ENCODE results near the gene BAG3. TPM values are rescaled to one million over a fixed set of nuclear protein-coding genes. Genes with fewer than 3 reads are reported as not detected.
A peak's percentile ranks its signal among the peaks of the same experiment; 100 is the strongest.

The BAG3 gene
- total RNA-seq, 1 donor from 2014 or later, result 2.3 TPM

DNA sequence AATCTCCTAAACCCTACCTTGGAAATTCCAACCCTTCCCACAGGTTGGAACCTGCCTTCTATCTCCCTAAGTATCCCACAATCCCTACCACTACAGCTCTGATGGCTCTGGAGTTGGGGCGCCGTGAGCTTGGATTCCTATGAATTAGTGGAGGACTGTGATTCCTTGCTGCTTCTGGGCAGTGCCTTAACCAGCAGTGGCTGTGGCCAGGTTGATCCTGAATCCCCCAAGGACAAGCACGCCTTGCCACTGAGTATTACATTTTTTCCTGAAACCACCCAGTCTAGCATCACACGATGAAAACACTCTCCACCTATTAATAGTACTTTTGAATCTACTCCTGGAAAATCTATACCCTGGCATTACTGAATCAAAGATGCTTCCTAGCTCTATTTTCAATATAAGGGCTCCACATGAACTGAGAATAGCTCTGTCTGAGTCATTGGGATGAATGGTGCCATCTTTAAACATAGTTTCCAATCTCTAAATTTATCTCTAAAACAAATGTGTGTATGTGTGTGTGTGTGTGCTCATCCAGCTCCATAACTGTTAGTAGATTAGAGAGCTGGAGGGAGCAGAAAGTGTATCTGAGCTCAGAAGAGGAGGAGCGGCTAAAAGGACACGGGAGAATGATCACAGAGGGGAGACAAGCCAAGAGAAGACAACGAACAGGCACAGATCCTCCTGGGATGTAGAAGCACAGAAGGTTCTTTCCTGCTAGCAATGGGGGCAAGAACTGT is 62.7 kb downstream of the BAG3 start:
- H3K27ac Mint-ChIP-seq, result peak overlapping the region; percentile 26
- Histone ChIP-seq H3K4me2 (no peak overlapping the region), H3K27me3 (no peaks in the 10 kb centered on the region), H4K20me1 (ENCODE audit: low read depth) (no peaks in the 10 kb centered on the region), H3K36me3 (no peaks in the 10 kb centered on the region), H3K9me3 (ENCODE audit: low read depth) (no peaks in the 10 kb centered on the region), H2AFZ (replicated peaks) (no peak overlapping the region), H3K4me3 (no peak overlapping the region), H3K79me2 (ENCODE audit: low read depth) (no peaks in the 10 kb centered on the region), H3K27ac (no peak overlapping the region), H3F3A (ENCODE audit: low read depth) (peaks cover 17% of the 10 kb centered on the region), H3K4me1 (peaks cover 17% of the 10 kb centered on the region), H3K9ac (no peak overlapping the region)
- peaks cover 29% of the 10 kb centered on the region for H3K4me1 Mint-ChIP-seq
- H3K9me3 Mint-ChIP-seq, result peaks cover 7% of the 10 kb centered on the region
- peak overlapping the region; percentile 30 for H3K4me3 Mint-ChIP-seq
- no peaks in the 10 kb centered on the region for H3K36me3 Mint-ChIP-seq
- TF ChIP-seq EZH2 (IDR thresholded peaks at IDR 0.05) (no peak), EZH2phosphoT487 (IDR thresholded peaks at IDR 0.05) (no peak)
- TF ChIP-seq, protein P1, sequence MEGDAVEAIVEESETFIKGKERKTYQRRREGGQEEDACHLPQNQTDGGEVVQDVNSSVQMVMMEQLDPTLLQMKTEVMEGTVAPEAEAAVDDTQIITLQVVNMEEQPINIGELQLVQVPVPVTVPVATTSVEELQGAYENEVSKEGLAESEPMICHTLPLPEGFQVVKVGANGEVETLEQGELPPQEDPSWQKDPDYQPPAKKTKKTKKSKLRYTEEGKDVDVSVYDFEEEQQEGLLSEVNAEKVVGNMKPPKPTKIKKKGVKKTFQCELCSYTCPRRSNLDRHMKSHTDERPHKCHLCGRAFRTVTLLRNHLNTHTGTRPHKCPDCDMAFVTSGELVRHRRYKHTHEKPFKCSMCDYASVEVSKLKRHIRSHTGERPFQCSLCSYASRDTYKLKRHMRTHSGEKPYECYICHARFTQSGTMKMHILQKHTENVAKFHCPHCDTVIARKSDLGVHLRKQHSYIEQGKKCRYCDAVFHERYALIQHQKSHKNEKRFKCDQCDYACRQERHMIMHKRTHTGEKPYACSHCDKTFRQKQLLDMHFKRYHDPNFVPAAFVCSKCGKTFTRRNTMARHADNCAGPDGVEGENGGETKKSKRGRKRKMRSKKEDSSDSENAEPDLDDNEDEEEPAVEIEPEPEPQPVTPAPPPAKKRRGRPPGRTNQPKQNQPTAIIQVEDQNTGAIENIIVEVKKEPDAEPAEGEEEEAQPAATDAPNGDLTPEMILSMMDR (IDR thresholded peaks at IDR 0.05), result no peak
- DNase-seq (ENCODE audit: low spot score), result no peak
- peaks cover 2% of the 10 kb centered on the region for H3K27me3 Mint-ChIP-seq (ENCODE audit: insufficient read depth, low read depth)

DNA sequence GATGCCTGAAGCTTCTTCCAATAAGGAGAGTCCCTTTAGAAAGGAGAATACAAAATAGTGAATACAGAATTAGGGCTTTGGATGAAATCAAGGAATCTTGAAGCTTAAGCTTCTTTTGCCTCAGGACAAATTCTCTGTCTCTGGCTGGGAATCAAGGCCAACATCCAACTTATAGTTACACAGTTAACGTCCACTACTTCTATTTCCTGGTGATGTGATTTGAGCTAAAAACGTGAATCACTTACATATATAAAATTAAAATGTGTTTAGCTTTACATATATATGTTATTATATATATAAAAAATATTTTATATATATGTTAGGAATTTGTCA is 63.3 kb downstream of the BAG3 start:
- H3K9me3 Mint-ChIP-seq, result peaks cover 6% of the 10 kb centered on the region
- Histone ChIP-seq H3K9ac (no peak overlapping the region), H3K4me3 (no peak overlapping the region), H3K27me3 (no peaks in the 10 kb centered on the region), H3K4me2 (no peak overlapping the region), H4K20me1 (ENCODE audit: low read depth) (no peaks in the 10 kb centered on the region), H3F3A (ENCODE audit: low read depth) (peaks cover 17% of the 10 kb centered on the region), H3K79me2 (ENCODE audit: low read depth) (no peaks in the 10 kb centered on the region), H3K36me3 (no peaks in the 10 kb centered on the region), H3K9me3 (ENCODE audit: low read depth) (no peaks in the 10 kb centered on the region), H3K4me1 (peaks cover 17% of the 10 kb centered on the region), H2AFZ (replicated peaks) (no peak overlapping the region), H3K27ac (no peak overlapping the region)
- peaks cover 29% of the 10 kb centered on the region for H3K4me1 Mint-ChIP-seq
- TF ChIP-seq, protein P1 (IDR thresholded peaks at IDR 0.05), result no peak
- no peak for TF ChIP-seq EZH2phosphoT487 (IDR thresholded peaks at IDR 0.05)
- TF ChIP-seq EZH2 (IDR thresholded peaks at IDR 0.05), result no peak
- no peak overlapping the region for H3K4me3 Mint-ChIP-seq
- peak overlapping the region; percentile 26 for H3K27ac Mint-ChIP-seq
- no peak for DNase-seq (ENCODE audit: low spot score)
- H3K36me3 Mint-ChIP-seq, result no peaks in the 10 kb centered on the region
- H3K27me3 Mint-ChIP-seq (ENCODE audit: insufficient read depth, low read depth), result peaks cover 2% of the 10 kb centered on the region

DNA sequence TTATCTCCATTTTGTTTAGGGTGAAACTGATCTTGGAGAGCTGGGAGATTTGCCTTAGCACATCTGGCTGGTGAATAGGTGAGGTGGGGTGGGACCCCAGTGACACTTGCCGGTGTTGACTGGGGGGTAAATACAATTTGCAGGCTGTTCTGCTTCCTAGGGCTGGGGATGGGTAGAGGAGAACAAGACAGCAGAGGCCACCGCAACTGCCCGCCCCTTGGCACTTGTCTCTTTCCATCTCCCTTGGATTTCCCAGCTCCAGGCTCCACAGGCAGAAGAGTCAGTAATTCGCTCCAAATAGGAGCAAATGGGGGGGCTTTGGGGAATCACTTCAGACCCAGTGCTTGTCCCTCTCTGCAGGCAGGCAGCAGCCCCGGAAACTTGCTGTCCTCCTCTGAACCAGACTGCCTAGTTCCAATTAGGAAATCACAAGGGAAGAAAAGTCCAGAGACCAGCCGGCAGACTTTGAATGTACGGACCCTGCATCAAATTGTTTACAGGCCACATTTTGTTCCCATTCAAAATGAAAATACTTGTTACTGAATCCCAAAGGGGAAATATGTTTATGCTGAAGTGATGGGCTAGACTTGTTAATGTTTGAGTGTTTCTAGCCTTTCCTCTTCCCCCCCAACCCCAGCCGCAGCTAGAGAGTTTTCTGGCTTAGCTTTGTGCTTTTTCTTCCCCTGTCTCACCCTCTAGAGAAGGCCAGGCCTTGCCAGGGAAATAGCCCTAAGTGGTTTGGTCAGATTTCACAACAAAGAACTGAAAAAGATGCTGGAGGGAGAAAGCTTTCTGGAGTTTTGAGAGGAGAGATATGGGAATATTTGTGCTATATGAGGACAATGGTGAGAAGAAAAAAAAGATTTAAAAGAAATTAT is 64.7 kb downstream of the BAG3 start:
- peak; percentile 24 for DNase-seq (ENCODE audit: low spot score)
- Histone ChIP-seq H3F3A (ENCODE audit: low read depth) (peaks cover 17% of the 10 kb centered on the region), H3K27ac (peak overlapping the region; percentile 71), H3K9ac (no peak overlapping the region), H3K4me3 (no peak overlapping the region), H3K4me2 (peak overlapping the region; percentile 43), H3K79me2 (ENCODE audit: low read depth) (no peaks in the 10 kb centered on the region), H4K20me1 (ENCODE audit: low read depth) (no peaks in the 10 kb centered on the region), H3K27me3 (no peaks in the 10 kb centered on the region), H3K36me3 (no peaks in the 10 kb centered on the region), H3K4me1 (peaks cover 17% of the 10 kb centered on the region), H2AFZ (replicated peaks) (peak overlapping the region; percentile 89), H3K9me3 (ENCODE audit: low read depth) (peaks cover 1% of the 10 kb centered on the region)
- H3K4me1 Mint-ChIP-seq, result peaks cover 32% of the 10 kb centered on the region
- TF ChIP-seq EZH2phosphoT487 (IDR thresholded peaks at IDR 0.05) (no peak), EZH2 (IDR thresholded peaks at IDR 0.05) (no peak)
- TF ChIP-seq, protein P1 (IDR thresholded peaks at IDR 0.05), result no peak
- peak overlapping the region; percentile 87 for H3K27ac Mint-ChIP-seq
- H3K36me3 Mint-ChIP-seq, result peaks cover 4% of the 10 kb centered on the region
- peaks cover 6% of the 10 kb centered on the region for H3K27me3 Mint-ChIP-seq (ENCODE audit: insufficient read depth, low read depth)
- no peak overlapping the region for H3K4me3 Mint-ChIP-seq
- peaks cover 13% of the 10 kb centered on the region for H3K9me3 Mint-ChIP-seq
